ENCODE results near the gene OR10K1. TPM values are rescaled to one million over a fixed set of nuclear protein-coding genes. Genes with fewer than 3 reads are reported as not detected.

OR10K1 gene
- total and polyA plus RNA-seq, 7 experiments from 2014 or later, result not detected

DNA sequence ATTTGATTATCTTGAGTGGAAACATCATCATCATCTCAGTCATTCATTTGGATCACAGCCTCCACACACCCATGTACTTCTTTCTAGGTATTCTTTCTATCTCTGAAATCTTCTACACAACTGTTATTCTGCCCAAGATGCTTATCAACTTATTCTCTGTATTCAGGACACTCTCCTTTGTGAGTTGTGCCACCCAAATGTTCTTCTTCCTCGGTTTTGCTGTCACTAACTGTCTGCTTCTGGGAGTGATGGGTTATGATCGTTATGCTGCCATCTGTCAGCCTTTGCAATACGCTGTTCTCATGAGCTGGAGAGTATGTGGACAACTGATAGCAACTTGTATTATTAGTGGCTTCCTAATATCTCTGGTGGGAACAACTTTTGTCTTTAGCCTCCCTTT lies 29.7 kb downstream of the OR10K1 start:
- no peaks in the 10 kb centered on the region for H3K4me1 ChIP-seq (ENCODE audit: control insufficient read depth in 2 of 2, insufficient read depth in 2 of 2, low read length in 2 of 2)
- intact Hi-C loops (cut with micrococcal nuclease), result no loop called here

DNA sequence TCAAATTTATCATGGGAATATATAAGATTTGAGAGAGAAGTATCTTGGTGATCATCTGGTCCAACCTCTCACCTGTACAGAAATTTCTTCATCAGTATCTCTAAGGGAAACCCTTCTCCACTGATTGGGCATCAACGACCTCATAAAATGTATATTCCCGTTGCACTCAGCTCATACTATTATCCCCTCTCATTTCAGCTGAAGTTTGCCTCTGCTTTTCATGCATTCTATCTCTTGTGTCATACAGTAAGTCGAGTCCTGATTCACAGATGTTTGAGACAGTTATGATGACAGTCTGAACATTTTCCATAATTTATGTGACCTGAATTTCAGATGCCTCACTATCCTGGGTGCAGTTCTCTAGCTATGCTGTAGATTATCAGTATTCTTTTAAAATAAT lies 31.4 kb downstream of the OR10K1 start:
- Mint-ChIP-seq H3K36me3 (no peaks in the 10 kb centered on the region), H3K27ac (no peak overlapping the region), H3K27me3 (peaks cover 13 to 34% (median 30%) of the 10 kb centered on the region in 5 donors), H3K4me3 (no peak overlapping the region), H3K4me1 (no peaks in the 10 kb centered on the region), H3K9me3 (no peaks in the 10 kb centered on the region)
- Histone ChIP-seq H3K4me3 (ENCODE audit: low read length) (no peak overlapping the region), H3K4me1 (ENCODE audit: control insufficient read depth in 2 of 2, insufficient read depth in 2 of 2, low read length in 2 of 2) (no peaks in the 10 kb centered on the region), H3K9me3 (ENCODE audit: control insufficient read depth in 2 of 3, low read length in 3 of 3) (no peaks in the 10 kb centered on the region), H3K27me3 (ENCODE audit: control insufficient read depth in 2 of 2, insufficient read depth in 2 of 2, low read length in 2 of 2) (no peaks in the 10 kb centered on the region), H3K36me3 (ENCODE audit: control insufficient read depth in 2 of 3, insufficient read depth in 3 of 3, low read length in 3 of 3) (no peaks in the 10 kb centered on the region), H3K27ac (ENCODE audit: low read depth, low read length) (no peak overlapping the region)
- intact Hi-C loops (cut with micrococcal nuclease), result no loop called here
- ATAC-seq, result no peak
- CTCF ChIA-PET, result no interaction called here
- DNase-seq, result no peak
- POLR2A ChIA-PET, result no interaction called here

More for the DNA sequence above, 29.7 kb downstream of the OR10K1 start:
- no peaks in the 10 kb centered on the region for H3K4me1 Mint-ChIP-seq
- Histone ChIP-seq H3K9me3 (ENCODE audit: control insufficient read depth in 2 of 3, low read length in 3 of 3) (no peaks in the 10 kb centered on the region), H3K27me3 (ENCODE audit: control insufficient read depth in 2 of 2, insufficient read depth in 2 of 2, low read length in 2 of 2) (no peaks in the 10 kb centered on the region), H3K4me3 (ENCODE audit: low read length) (no peak overlapping the region), H3K27ac (ENCODE audit: low read depth, low read length) (no peak overlapping the region), H3K36me3 (ENCODE audit: control insufficient read depth in 2 of 3, insufficient read depth in 3 of 3, low read length in 3 of 3) (no peaks in the 10 kb centered on the region)
- no peak overlapping the region for H3K4me3 Mint-ChIP-seq
- no peak for DNase-seq
- H3K36me3 Mint-ChIP-seq, result no peaks in the 10 kb centered on the region
- POLR2A ChIA-PET, result no interaction called here
- H3K9me3 Mint-ChIP-seq, result peaks cover 0 to 1% (median 0%) of the 10 kb centered on the region in 11 donors
- CTCF ChIA-PET, result no interaction called here
- peaks cover 13 to 42% (median 24%) of the 10 kb centered on the region in 5 donors for H3K27me3 Mint-ChIP-seq
- no peak for ATAC-seq
- H3K27ac Mint-ChIP-seq, result peak overlapping the region in 1 of 9 donors; percentile 8

DNA sequence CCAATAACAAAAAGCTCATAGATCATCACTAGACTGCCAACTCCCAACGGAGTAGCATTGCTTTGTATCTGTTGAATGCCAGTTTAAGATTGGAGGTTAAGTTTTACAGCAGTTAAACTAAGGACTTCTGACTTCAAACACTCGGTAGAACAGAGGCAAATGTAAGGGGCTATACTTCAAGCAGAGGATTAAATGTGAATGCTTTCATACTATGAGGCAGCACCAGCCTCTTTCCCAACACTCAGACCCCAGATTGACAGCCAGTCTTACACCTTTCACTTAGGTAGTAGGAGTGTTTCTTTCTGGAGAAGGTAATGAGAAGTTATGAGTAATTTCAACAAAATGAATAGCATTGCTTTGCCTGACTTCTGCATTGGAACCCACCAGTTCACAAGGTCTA lies 33.2 kb downstream of the OR10K1 start:
- Mint-ChIP-seq H3K27me3 (peaks cover 15 to 37% (median 23%) of the 10 kb centered on the region in 5 donors), H3K27ac (no peak overlapping the region), H3K4me1 (no peaks in the 10 kb centered on the region), H3K9me3 (no peaks in the 10 kb centered on the region), H3K4me3 (no peak overlapping the region), H3K36me3 (no peaks in the 10 kb centered on the region)
- POLR2A ChIA-PET, result no interaction called here
- no peak overlapping the region for H3K4me3 ChIP-seq (ENCODE audit: low read length)
- DNase-seq, result no peak
- no peaks in the 10 kb centered on the region for H3K9me3 ChIP-seq (ENCODE audit: control insufficient read depth in 2 of 3, low read length in 3 of 3)
- no peaks in the 10 kb centered on the region for H3K4me1 ChIP-seq (ENCODE audit: control insufficient read depth in 2 of 2, insufficient read depth in 2 of 2, low read length in 2 of 2)
- no peaks in the 10 kb centered on the region for H3K36me3 ChIP-seq (ENCODE audit: control insufficient read depth in 2 of 3, insufficient read depth in 3 of 3, low read length in 3 of 3)
- intact Hi-C loops (cut with micrococcal nuclease), result loop anchor here in 1 of 2 donors (5.0 kb wide), 2 partner anchors 247 to 292 kb away; no protein-coding TSS in a partner anchor
- no peak for ATAC-seq
- no peaks in the 10 kb centered on the region for H3K27me3 ChIP-seq (ENCODE audit: control insufficient read depth in 2 of 2, insufficient read depth in 2 of 2, low read length in 2 of 2)
- no peak overlapping the region for H3K27ac ChIP-seq (ENCODE audit: low read depth, low read length)
- CTCF ChIA-PET, result no interaction called here

DNA sequence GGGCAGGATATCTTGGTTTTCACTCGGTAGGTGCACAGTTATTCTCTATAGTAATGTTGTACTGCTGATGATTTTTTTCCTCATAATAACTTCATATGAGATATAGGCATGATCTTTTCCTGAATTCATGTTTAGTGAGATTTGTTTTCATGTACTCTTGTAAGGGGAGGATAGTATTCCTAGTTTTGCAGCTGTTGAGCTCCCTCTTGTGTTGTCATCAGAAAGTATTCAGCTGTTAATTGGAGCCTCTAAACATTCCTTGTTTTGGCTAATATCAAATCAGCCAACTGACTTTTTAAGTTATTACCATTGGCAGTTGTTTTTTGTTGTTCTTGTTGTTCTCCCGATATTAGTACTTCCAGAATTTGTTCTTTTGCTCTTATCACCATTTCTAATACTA lies 34.7 kb downstream of the OR10K1 start:
- Mint-ChIP-seq H3K4me1 (no peaks in the 10 kb centered on the region), H3K27ac (no peak overlapping the region), H3K27me3 (peaks cover 25 to 37% (median 27%) of the 10 kb centered on the region in 5 donors), H3K36me3 (no peaks in the 10 kb centered on the region), H3K4me3 (no peak overlapping the region), H3K9me3 (peaks cover 0 to 2% (median 0%) of the 10 kb centered on the region in 11 donors)
- intact Hi-C loops (cut with micrococcal nuclease), result loop anchor here in 1 of 2 donors (5.0 kb wide), 2 partner anchors 249 to 294 kb away; no protein-coding TSS in a partner anchor
- H3K9me3 ChIP-seq (ENCODE audit: control insufficient read depth in 2 of 3, low read length in 3 of 3), result no peaks in the 10 kb centered on the region
- no peak overlapping the region for H3K27ac ChIP-seq (ENCODE audit: low read depth, low read length)
- no peak for ATAC-seq
- no peak overlapping the region for H3K4me3 ChIP-seq (ENCODE audit: low read length)
- DNase-seq, result no peak
- H3K4me1 ChIP-seq (ENCODE audit: control insufficient read depth in 2 of 2, insufficient read depth in 2 of 2, low read length in 2 of 2), result no peaks in the 10 kb centered on the region
- H3K27me3 ChIP-seq (ENCODE audit: control insufficient read depth in 2 of 2, insufficient read depth in 2 of 2, low read length in 2 of 2), result no peaks in the 10 kb centered on the region
- H3K36me3 ChIP-seq (ENCODE audit: control insufficient read depth in 2 of 3, insufficient read depth in 3 of 3, low read length in 3 of 3), result no peaks in the 10 kb centered on the region
- CTCF ChIA-PET, result interaction anchor here (1.0 kb wide), 1 partner anchor 576 kb away, joined by 3 read pairs; no protein-coding TSS in a partner anchor
- POLR2A ChIA-PET, result no interaction called here

DNA sequence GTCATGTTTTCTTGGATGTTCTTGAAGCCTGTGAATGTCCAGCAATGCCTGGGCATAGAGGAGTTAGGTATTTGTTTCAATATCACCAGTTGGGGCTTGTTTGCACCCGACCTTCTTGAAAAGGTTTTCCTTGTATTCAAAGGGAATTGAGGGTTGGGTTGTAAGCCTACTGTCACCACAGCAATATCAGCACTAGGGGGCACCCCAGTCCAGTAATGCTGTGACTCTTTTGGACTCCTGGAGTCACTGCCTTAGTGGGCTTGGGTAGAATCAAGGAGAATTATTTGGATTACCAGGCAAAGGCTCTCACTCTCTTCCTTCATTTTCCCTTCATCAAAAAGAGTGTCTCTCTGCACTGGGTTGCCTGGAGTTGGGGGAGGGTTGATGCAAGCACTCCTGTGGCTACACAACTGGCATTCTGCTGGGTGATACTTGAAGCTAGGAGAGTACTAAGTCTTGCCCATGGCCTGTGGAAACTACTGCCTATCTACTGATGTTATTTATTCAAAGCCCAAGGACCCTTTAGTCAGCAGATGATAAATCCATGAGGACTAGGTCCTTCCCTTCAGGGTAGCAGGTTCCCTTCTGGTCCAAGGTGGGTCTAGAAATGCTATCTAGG lies 44.8 kb downstream of the OR10K1 start:
- no peaks in the 10 kb centered on the region for H3K36me3 ChIP-seq (ENCODE audit: control insufficient read depth in 2 of 3, insufficient read depth in 3 of 3, low read length in 3 of 3)
- peak; percentile 57 for ATAC-seq
- CTCF ChIA-PET, result interaction anchor here (1.3 kb wide), 1 partner anchor 564 kb away, joined by 5 read pairs; no protein-coding TSS in a partner anchor
- intact Hi-C loops (cut with micrococcal nuclease), result loop anchor here in 1 of 2 donors (1.0 kb wide), 2 partner anchors 492 to 566 kb away; no protein-coding TSS in a partner anchor
- Mint-ChIP-seq H3K27ac (no peak overlapping the region), H3K27me3 (peaks cover 31 to 41% (median 34%) of the 10 kb centered on the region in 5 donors), H3K4me1 (no peaks in the 10 kb centered on the region), H3K9me3 (peaks cover 0 to 14% (median 3%) of the 10 kb centered on the region in 11 donors), H3K4me3 (no peak overlapping the region), H3K36me3 (peaks cover 0 to 3% (median 0%) of the 10 kb centered on the region in 5 donors)
- no peak overlapping the region for H3K4me3 ChIP-seq (ENCODE audit: low read length)
- no peaks in the 10 kb centered on the region for H3K9me3 ChIP-seq (ENCODE audit: control insufficient read depth in 2 of 3, low read length in 3 of 3)
- peak in 3 of 9 donors; percentile 4 to 33 (median 9) for DNase-seq
- no peaks in the 10 kb centered on the region for H3K4me1 ChIP-seq (ENCODE audit: control insufficient read depth in 2 of 2, insufficient read depth in 2 of 2, low read length in 2 of 2)
- no peak overlapping the region for H3K27ac ChIP-seq (ENCODE audit: low read depth, low read length)
- H3K27me3 ChIP-seq (ENCODE audit: control insufficient read depth in 2 of 2, insufficient read depth in 2 of 2, low read length in 2 of 2), result no peaks in the 10 kb centered on the region
- POLR2A ChIA-PET, result no interaction called here

DNA sequence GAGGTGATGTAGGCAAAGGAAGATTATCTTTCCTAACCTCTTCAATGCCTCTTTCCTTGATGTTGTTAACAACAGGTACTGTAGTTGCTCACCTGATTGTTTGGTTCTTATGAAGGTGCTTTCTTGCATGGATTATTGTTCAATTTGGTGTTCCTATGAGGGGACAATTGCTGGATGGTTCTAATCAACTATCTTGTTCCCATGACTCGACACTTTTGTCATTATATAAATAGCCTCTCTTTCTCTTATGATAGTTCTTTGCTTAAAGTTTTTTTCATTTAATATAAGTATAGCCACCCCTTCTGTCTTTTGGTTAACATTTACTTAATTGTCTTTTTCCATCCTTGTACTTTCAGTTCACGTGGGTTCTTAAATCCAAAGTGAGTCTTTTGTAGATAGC lies 45.9 kb downstream of the OR10K1 start:
- ChIA-PET POLR2A (no interaction called here), CTCF (no interaction called here)
- Histone ChIP-seq H3K36me3 (ENCODE audit: control insufficient read depth in 2 of 3, insufficient read depth in 3 of 3, low read length in 3 of 3) (no peaks in the 10 kb centered on the region), H3K9me3 (ENCODE audit: control insufficient read depth in 2 of 3, low read length in 3 of 3) (no peaks in the 10 kb centered on the region), H3K4me3 (ENCODE audit: low read length) (no peak overlapping the region), H3K4me1 (ENCODE audit: control insufficient read depth in 2 of 2, insufficient read depth in 2 of 2, low read length in 2 of 2) (no peaks in the 10 kb centered on the region), H3K27ac (ENCODE audit: low read depth, low read length) (no peak overlapping the region), H3K27me3 (ENCODE audit: control insufficient read depth in 2 of 2, insufficient read depth in 2 of 2, low read length in 2 of 2) (no peaks in the 10 kb centered on the region)
- DNase-seq (no peak), ATAC-seq (no peak)
- Mint-ChIP-seq H3K27me3 (peaks cover 33 to 43% (median 35%) of the 10 kb centered on the region in 5 donors), H3K4me3 (no peak overlapping the region), H3K9me3 (peaks cover 0 to 9% (median 3%) of the 10 kb centered on the region in 11 donors), H3K4me1 (no peaks in the 10 kb centered on the region), H3K27ac (no peak overlapping the region), H3K36me3 (peaks cover 0 to 3% (median 0%) of the 10 kb centered on the region in 5 donors)
- intact Hi-C loops (cut with micrococcal nuclease), result no loop called here
